ENCODE data around the gene BTBD9.

DNA sequence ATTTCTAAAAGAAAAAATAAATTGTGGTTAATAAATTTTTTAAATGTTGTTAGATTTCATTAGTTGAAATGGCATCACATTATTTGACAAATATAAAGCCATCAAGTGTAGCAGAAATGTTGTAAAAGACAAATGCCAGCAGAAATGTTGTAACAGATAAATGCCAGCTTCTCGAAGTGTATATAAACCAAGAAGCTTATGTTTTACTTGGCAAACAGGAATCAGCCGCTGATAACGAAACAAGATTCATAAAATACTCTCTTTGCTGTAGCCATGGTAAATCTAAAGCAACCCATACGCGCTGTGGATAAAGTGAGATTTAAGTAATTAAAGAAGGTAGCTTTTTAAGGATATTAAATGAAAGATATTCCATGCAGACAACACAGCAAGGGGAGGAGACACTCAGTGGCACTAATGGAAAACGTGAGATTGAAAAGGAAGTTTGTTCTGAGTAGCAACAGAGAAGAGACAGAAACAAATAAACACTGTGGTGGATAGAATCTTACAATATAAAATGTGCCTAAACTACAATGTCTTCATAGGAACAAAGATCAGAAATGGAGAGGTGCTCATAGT, 29.6 kb downstream of the BTBD9 start:
- TF ChIP-seq, protein P1, sequence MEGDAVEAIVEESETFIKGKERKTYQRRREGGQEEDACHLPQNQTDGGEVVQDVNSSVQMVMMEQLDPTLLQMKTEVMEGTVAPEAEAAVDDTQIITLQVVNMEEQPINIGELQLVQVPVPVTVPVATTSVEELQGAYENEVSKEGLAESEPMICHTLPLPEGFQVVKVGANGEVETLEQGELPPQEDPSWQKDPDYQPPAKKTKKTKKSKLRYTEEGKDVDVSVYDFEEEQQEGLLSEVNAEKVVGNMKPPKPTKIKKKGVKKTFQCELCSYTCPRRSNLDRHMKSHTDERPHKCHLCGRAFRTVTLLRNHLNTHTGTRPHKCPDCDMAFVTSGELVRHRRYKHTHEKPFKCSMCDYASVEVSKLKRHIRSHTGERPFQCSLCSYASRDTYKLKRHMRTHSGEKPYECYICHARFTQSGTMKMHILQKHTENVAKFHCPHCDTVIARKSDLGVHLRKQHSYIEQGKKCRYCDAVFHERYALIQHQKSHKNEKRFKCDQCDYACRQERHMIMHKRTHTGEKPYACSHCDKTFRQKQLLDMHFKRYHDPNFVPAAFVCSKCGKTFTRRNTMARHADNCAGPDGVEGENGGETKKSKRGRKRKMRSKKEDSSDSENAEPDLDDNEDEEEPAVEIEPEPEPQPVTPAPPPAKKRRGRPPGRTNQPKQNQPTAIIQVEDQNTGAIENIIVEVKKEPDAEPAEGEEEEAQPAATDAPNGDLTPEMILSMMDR (IDR thresholded peaks at IDR 0.05; ENCODE audit: low read depth, low read length, poor library complexity, severe bottlenecking) = no peak
- no peak for TF ChIP-seq EZH2phosphoT487 (IDR thresholded peaks at IDR 0.05; ENCODE audit: borderline replicate concordance, low read length)

All from DOHH2 (cell line).